ENCODE measurements around the gene PLAC8L1. TPM values are rescaled to one million over a fixed set of nuclear protein-coding genes. Genes with fewer than 3 reads are reported as not detected.

Gene PLAC8L1
- total RNA-seq, 1 experiment from 2014 or later, result 0.49 TPM

DNA sequence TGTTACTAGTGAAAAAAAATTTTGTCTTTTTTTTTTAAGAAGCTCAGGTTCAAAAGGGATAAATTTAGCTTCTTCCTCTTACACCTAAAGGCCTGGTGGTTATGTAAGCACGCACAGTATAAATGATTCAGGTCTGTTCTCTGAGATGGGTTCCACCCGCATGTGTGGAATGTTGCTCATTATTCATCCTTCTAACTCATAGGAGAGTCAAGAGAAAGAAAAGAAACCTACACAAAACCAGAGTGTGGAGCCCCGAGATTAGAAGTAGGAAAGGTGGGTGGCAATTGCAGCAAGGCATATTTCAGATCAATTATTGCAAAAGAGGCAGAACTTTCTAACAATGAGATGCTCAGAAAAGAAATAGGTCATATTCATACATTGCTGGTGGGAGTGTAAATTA, 13.5 kb downstream of the PLAC8L1 start:
- Histone ChIP-seq H3K9me3 (ENCODE audit: control insufficient read depth, insufficient read depth, low read depth, low read length) (no peaks in the 10 kb centered on the region), H3K27me3 (ENCODE audit: control insufficient read depth, insufficient read depth, low read length) (no peaks in the 10 kb centered on the region), H3K27ac (ENCODE audit: low read length) (no peak overlapping the region), H3K4me3 (ENCODE audit: low read depth in 2 of 2, low read length in 2 of 2) (no peak overlapping the region), H3K36me3 (ENCODE audit: control insufficient read depth, insufficient read depth, low read length) (no peaks in the 10 kb centered on the region), H3K4me1 (ENCODE audit: control insufficient read depth, insufficient read depth, low read length) (no peaks in the 10 kb centered on the region)
- intact Hi-C loops (cut with micrococcal nuclease; ENCODE audit: unreplicated experiment), result no loop called here
- ChIA-PET CTCF (no interaction called here), POLR2A (interaction anchor here (0.7 kb wide), 1 partner anchor 18 kb away, joined by 4 read pairs; no protein-coding TSS in a partner anchor)
- DNase-seq (ENCODE audit: low read depth, low spot score) (no peak), ATAC-seq (no peak)
- no TSS peak for BruUV-seq (replicated peaks)
- in situ Hi-C loops (cut with HindIII; ENCODE audit: low pct_unique_long_range_greater_than_20kb, low sequenced_read_pairs), result no loop called here
- no peak for TF ChIP-seq REST (IDR thresholded peaks at IDR 0.05; ENCODE audit: insufficient read depth in 1 of 2, low read depth in 2 of 2, low read length in 1 of 2)

DNA sequence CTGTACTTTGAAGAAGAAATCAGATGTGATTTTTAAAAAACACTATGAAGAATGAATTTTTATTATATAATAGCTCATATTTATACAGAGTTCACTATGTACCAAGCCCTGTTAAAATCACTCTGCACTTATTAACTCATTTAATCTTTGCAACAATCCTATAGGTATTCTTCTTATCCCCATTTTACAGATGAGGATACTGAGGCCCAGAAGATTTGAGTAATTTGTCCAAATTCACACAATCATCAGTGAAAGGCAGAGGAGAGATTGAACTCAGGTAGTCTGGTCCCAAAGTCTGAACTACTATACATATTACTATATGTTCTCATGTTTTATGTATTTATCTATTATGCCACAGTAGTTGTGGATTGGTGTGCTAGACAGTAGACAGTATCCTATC, 16.1 kb downstream of the PLAC8L1 start:
- DNase-seq (ENCODE audit: low read depth, low spot score) (no peak), ATAC-seq (no peak)
- TF ChIP-seq CTCF (IDR thresholded peaks at IDR 0.05) (no peak), TCF7L2 (IDR thresholded peaks at IDR 0.05; ENCODE audit: low read depth, low read length) (no peak), SIN3A (IDR thresholded peaks at IDR 0.05; ENCODE audit: borderline replicate concordance, insufficient read depth, low read depth, low read length) (no peak), REST (IDR thresholded peaks at IDR 0.05; ENCODE audit: insufficient read depth in 1 of 2, low read depth in 2 of 2, low read length in 1 of 2) (no peak), POLR2AphosphoS5 (IDR thresholded peaks at IDR 0.05; ENCODE audit: low read depth, low read length) (no peak)
- ChIA-PET CTCF (no interaction called here), POLR2A (no interaction called here)
- in situ Hi-C loops (cut with HindIII; ENCODE audit: low pct_unique_long_range_greater_than_20kb, low sequenced_read_pairs) (no loop called here), intact Hi-C loops (cut with micrococcal nuclease; ENCODE audit: unreplicated experiment) (no loop called here)
- Histone ChIP-seq H3K4me1 (ENCODE audit: control insufficient read depth, insufficient read depth, low read length) (no peaks in the 10 kb centered on the region), H3K27ac (ENCODE audit: low read length) (no peak overlapping the region), H3K4me3 (ENCODE audit: low read depth in 2 of 2, low read length in 2 of 2) (no peak overlapping the region), H3K9me3 (ENCODE audit: control insufficient read depth, insufficient read depth, low read depth, low read length) (no peaks in the 10 kb centered on the region), H3K27me3 (ENCODE audit: control insufficient read depth, insufficient read depth, low read length) (no peaks in the 10 kb centered on the region), H3K36me3 (ENCODE audit: control insufficient read depth, insufficient read depth, low read length) (no peaks in the 10 kb centered on the region)
- no TSS peak for BruUV-seq (replicated peaks)

Data from Panc1 (cell line).